ENCODE results near the gene COG5.

COG5 gene

DNA sequence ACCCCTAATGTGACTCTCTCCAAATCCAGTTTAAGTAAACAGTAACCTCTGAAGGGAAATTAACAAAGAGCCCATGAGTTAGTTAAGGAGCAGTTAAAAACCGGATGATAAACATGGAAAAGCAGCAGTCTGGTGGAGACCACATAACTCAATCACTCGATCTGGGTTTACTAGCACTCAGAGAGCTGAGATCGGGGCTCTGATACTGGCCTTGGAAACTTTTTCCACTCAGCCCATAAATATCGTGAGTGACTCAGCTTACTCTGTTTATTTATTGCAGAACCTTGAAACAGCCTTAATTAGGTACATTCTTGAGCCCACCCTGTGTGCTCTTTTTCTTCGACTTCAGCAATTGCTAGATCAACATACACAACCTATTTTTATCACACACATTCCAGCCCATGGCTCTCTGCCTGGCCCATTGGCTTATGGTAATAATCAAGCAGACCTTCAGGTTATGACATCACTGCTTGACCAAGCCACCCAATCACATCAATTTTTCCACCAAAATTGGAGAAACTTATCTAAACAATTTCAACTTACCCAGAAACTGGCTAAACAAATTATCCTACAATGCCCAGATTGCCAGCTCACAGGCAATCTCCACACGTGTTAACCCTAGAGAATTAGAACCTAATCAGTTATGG is 176.0 kb downstream of the COG5 start:
- no peak for DNase-seq

DNA sequence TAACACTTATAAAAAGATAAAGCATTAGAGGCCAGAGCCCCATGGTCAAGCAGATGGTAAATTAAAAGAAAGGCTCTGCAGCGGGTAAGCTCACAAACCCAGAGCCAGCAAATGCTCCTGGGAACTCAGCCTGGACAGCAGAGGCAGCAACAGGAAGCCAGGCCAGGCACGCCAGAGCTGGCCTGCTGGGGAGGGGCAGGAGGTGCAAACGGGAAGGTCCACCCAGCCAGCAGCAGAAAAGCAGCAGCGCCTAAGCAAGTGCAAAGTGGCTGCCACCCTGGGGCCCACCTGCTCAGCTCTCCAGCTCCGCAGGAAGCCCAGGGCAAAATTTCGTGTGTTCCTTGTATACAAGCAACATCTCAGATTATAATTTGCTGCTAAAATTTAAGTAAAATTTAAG is 176.6 kb downstream of the COG5 start:
- no peak for DNase-seq

DNA sequence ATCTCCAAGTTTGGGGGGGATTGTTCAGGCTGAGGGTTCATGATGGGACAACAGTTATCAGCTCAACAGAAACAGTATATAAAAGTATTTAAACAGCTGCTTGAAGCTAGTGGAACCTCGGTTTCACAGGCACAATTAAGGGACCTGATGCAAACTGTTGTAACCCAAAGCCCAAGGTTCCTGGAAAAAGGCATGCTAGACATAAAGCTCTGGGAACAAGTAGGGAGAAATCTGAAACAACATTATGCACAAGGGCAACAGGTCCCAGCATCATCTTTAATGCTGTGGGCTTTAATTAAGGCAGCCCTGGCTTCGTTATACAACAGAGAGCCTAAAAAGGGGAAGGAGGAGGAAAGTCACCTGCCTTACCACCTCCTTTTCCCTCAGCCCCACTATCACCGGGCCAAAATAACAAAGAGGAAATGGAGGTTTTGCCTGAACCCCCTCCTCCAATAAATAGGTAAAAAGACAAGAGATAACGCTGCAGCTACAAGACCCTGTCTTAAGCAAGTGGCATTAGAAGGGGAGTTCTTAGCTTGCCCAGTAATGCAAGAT is 177.1 kb downstream of the COG5 start:
- no peak for DNase-seq

DNA sequence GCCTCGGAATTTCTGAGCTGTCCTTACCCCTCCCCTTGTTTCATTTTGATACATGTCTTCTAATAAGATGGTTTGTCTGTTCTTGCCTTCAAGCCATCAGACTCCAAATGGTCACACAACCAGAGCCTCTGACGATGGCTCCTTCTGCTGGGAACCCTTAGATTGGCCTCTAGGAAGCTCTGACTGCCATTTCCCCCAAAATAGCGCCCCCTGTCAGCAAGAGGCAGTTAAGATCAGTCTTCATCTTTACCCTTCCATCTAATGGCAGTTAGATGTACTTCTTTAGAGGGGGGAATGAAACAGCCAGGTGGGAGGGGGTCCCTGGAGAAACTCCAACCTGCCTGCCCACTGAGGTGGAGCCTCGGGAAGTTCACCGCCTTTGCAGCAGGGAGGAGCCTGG is 179.7 kb downstream of the COG5 start:
- DNase-seq, result no peak

DNA sequence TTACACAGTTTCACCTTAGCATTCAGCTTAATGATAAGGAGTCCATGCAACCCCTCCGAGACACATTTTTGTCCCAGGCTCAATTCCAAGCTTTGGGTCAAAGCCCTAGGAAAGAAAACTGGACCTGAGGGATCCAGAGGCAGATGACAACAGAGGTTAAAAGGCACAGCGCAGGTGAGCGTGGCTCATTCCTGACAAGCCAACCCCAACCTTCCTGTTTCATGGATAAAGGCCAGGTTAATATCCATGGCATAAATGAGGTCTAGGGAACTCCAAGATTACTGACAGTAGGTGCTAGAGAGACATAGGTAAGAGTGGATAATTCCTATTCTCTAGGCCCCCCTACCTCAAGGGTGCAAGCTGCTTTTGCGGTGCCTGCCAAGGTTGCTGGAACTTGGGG is 180.5 kb downstream of the COG5 start:
- DNase-seq, result no peak

GRCh38 chr7:107381453-107381852 is 182.3 kb downstream of the COG5 start:
- no peak for DNase-seq

DNA sequence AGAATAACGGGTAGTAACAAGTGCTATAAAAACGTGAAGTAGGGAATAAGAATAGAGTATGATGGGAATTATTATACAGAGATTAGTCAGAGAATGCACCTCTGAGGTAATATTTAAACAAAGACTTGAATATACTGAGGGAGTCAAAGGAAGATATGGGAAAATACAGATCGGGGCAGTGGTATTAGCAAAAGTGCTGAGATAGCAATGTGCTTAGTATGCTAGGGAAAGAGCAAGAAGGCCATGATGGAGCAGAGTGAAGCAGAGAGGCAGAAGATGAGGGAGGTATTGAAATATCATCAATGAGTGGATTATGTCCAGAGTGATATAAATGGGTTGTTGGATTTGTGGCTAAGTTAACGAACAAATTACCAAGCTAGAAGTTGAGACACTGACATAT is 190.4 kb downstream of the COG5 start:
- DNase-seq, result no peak

DNA sequence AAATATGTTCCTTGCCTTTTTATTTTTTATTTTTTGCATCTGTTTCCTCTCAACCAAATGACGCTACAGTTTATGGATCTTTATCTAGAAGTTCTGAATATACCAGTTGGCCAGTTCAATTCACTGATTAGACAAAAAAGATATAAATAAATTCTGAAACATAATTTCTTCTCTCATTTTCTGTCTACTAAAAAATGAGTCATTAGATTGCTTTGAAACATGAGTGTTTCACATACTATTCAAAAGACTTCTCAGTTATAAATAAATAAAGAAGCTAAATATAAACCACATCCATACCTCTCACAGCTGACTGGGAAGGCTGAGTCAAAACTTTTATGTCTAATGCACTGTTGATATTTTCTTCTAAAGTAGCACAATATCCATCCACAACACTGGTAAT is 191.4 kb downstream of the COG5 start:
- no peak for DNase-seq

DNA sequence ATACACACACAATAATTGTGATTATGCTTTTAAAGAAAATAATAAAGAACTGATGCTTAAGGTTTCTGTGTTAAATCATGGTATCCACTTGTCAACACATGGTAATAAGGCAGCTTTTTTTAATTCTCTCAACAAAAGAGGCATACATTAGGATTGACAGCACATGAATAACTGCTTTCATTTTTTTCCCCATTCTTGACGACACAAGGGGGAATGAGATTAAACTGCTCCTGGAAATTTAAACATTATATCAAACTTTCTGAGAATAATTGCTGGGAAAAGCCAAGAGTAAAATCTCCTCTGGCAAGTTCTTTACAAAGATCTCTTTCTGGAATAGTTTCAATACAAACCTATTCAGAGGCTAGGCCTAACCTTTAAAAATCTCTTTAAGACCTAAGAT is 192.9 kb downstream of the COG5 start:
- no peak for DNase-seq

DNA sequence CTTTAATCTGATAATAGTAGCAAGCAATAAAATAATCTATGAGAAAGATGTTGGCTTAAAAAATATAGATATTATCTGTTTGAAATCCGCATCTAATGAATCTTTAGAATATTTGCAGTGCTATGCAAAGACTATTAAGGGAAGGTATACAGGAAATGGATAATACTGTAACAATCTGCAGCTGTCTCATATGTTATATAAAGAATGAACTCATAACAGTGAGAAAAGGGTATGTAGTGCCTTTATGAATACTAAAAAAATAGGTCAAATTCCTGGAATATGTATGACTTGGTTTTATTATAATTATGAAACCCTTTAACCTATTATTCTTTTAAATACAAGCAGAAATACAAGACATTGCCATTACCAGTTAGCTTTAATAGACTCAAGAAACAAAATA is 198.9 kb downstream of the COG5 start:
- DNase-seq, result no peak

- no peak for DNase-seq
Observed at GRCh38 chr7:107359520-107360316, 204.0 kb downstream of the COG5 start.

- DNase-seq, result no peak
Observed at GRCh38 chr7:107355616-107356015, 208.1 kb downstream of the COG5 start.

GRCh38 chr7:107354640-107355039 is 209.1 kb downstream of the COG5 start:
- DNase-seq, result no peak

- no peak for DNase-seq
Observed at GRCh38 chr7:107353701-107354100, 210.0 kb downstream of the COG5 start.

DNA sequence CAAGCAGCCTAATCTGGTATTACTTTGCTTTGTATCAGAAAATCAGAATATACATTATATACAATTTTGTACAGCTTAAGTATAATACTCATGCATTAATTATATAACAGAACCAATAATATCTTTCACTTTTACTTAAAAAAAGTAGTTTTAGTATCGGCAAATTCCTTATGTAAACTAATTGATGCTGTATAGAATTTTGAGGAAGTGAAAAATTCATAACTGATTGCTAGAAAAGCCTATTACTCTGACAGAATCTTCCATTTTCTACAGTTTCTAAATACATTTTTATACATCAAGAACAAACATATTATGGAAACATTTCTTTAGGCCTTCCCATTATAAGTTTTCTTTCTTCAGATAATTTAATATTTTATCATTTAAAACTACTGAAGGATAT is 217.8 kb downstream of the COG5 start:
- DNase-seq, result no peak

GRCh38 chr7:107344799-107345198 is 218.9 kb downstream of the COG5 start:
- no peak for DNase-seq

GRCh38 chr7:107344286-107344685 is 219.4 kb downstream of the COG5 start:
- DNase-seq, result no peak

DNA sequence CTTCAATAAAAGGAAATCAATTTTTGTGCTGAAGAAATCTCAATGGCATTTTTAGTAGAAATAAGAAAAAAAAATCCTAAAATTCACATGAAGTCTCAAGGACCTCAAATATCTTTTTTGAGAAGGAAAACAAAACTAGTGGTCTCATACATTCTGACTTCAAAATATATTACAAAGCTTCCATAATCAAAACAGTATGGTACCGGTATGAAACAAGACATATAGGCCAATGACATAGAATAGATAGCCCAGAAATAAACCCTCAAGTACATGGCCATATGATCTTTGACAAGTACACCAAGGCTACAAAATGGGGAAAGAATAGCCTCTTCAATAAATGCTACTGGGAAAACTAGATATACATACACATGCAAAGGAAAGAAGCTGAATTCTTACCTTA is 225.6 kb downstream of the COG5 start:
- no peak for DNase-seq

- DNase-seq, result no peak
Observed at GRCh38 chr7:107332488-107333269, 231.0 kb downstream of the COG5 start.

- no peak for DNase-seq
Observed at GRCh38 chr7:107330478-107330877, 233.2 kb downstream of the COG5 start.

GRCh38 chr7:107327986-107328569 is 235.6 kb downstream of the COG5 start:
- DNase-seq, result no peak

DNA sequence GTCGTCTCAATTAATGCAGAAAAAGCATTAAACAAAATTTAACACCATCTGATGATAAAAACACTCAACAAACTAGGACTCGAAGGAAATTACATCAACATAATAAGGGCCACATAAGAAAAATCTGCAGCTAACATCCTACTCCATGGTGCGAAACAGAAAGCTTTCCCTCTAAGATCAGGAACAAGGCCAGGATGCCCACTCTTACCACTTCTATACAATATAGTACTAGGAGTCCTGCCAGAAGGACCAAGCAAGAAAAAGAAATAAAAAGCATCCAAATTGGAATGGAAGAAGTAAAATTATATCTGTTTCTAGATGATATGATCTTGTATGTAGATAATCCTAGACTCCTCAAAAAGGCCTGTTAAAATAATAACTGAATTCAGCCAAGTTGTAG is 237.7 kb downstream of the COG5 start:
- DNase-seq, result no peak

- no peak for DNase-seq
Observed at GRCh38 chr7:107322015-107322414, 241.7 kb downstream of the COG5 start.

All from CD4-positive, alpha-beta T cell treated with Interferon alpha-2 for 1 hour (primary cell).